Measurements from ENCODE around the gene TCF23.

Gene TCF23

DNA sequence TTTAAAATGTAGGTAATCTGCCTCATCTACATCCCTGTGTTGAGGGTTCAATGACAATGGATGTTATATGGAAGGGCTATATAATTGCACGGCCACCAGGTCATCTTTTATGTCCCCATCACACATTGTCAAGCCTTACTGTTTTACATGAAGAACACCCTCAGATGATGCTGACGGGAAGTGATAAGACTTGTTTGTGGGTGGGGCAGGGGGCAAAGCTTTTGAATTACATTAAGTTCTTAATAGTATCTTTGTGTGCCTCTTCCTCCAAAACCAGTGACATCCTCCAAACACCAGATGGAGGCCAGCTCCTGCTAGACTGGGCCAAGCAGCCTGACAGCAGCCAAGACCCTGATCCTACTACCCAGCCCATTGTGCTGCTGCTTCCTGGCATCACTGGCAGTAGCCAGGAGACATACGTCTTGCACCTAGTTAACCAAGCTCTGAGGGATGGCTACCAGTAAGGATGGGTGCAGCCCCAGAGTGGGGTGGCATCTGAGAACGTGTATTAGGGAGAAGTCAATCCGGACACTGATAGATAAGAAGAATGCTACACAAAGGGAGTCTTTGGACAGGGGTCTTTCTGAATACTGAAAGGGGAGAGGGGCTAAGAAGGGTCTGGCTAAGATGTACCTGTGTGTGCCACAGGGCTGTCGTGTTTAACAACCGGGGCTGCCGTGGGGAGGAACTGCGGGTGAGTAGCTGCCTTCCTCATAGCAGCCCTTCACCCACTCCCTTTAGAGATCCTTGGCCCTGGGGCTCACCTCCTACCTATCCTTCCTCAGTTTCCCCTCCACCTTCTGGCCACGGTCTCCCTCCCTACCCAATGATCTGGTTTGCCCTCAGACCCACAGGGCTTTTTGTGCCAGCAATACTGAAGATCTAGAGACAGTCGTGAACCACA is 19.9 kb upstream of the TCF23 start:
- in situ Hi-C loops (cut with HindIII; ENCODE audit: low sequenced_read_pairs) = no loop called here

DNA sequence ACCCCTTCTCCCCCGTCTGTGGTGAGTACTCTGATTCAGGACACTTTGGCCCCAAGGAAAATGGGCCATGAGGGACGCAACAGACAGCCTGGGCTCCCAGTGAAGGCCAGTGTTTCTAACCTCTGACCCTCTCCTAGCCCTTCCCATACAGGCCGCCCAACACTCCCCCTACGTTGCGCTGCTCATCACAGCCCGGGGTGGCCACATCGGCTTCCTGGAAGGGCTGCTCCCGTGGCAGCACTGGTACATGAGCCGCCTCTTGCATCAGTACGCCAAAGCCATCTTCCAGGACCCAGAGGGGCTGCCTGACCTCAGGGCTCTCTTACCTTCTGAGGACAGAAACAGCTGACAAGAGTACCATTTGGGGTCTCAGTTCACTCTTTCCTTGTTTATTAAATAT is 18.4 kb upstream of the TCF23 start:
- in situ Hi-C loops (cut with HindIII; ENCODE audit: low sequenced_read_pairs) = no loop called here

DNA sequence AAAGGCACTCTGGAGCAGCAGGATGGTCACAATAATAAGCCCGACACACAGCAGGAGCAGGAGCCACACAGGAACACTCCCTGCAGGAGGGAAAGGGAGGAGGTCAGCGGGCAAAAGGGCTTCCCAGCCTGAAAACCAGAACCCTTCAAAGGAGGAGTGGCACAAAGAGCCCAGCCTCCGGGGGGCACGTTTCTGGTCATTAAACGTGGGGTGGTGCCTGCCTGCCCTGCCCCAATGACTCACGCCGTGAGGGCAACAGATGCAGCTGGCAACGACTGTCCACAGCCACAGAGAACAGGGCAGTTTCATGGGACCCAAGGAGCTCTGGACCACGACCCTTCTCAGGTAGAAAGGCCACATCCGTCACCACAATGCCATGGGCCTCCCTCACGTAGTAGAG is 17.4 kb upstream of the TCF23 start:
- in situ Hi-C loops (cut with HindIII; ENCODE audit: low sequenced_read_pairs) = no loop called here

DNA sequence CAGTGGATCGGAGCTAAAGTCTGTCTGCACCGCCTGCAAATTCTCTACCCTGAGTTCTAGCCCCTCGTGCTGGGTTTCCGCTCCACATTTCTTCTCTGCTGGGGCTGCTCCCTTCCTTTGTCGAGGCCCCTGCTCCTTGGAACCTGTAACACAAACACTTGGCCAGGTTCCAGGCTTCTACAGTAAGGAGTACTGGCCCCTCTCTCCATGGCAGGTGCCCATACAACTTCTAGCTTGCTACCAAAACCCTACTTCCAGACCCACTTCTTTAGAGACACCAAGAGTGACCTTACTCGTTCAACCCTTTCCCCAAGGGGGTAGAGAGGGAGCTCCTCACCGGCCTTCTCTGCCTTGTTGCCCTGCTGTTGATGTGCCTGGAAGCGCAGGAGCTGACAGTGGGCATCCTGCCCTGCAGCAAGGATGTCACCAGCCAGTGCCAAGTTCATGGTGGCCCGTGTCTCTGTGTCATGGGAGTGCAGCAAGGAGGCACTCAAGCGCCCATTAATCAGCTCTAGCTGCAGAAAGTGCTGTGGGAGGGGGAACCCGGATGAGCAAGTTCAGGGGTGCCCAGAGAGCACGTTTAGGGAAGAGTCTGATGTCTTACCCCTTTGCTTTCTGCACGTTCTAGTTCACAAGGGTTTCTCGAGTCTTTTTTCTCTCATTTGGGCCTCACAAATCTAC is 15.5 kb upstream of the TCF23 start:
- in situ Hi-C loops (cut with HindIII; ENCODE audit: low sequenced_read_pairs) = no loop called here

DNA sequence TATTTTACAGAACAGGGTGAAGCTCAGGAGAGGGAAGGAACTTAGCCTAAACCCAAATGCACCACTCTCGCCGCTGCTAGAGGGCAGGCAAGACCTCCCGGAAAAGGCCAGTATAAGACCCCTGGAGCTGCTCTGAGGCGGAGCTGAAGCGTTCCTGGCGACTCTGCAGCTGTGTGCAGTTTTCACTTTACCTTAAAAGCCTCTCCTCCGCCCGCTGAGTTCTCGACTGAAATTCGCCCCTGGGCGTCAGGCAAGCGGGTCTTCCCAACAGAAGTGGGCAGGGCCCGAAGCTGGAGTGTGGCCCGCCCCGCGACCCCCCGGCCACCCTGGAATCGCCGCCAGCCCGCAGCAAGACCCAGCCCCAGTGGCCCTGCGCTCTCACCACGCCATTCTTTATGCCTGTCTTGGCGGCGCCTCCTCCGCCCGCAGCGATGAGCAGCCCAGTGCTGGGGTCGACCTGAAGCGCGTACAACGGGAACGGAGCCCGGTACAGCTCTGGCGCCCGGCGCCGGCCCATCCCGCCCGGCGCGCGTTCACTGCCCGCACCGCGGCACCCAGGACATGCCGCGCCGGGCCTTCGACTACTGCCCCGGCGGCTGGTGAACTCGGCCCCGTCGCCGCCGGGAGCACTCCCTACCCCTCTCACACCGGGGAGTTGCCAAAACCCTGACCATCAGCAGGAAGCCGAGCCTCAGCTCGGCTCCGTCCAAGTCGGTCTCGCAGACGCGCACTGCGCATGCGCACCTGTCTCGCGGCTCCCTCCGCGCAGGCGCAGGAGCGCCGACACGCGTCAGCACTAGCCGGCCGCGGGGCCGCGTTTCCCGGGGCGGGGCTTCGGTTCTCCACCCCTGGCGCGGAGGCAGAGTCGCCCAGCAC is 14.7 kb upstream of the TCF23 start, which contains the start of gene PREB:
PREB (minus strand) TSS at position 732 of the 876 bp plus-strand sequence; CDS start at position 517, 215 bp downstream.
- in situ Hi-C loops (cut with HindIII; ENCODE audit: low sequenced_read_pairs) = no loop called here

DNA sequence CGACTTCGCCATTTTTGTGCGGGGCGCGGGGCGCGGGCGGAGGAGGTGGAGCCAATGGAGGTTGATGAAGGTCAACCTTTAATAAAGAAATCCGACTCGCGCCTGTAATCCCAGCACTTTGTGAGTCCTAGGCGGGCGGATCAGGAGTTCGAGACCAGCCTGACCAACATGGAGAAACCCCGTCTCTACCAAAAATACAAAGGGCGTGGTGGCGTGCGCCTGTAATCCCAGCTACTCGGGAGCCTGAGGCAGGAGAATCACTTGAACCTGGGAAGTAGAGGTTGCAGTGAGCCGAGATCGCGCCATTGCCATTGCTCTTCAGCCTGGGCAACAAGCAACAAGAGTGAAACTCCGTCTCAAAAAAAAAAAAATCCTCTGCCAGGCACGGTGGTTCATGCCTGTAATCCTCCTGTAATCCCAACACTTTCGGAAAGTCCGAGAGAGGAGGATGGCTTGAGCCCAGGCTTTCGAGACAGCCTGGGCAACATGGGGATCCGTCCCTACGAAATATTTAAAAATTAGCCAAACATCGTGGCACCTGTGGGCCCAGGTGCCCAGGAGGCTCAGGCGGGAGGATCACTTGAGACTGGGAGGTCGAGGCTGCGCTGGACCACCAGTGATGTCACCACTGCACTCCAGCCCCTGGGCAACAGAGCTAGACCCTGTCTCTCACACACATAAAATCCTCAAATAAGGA is 13.9 kb upstream of the TCF23 start:
- in situ Hi-C loops (cut with HindIII; ENCODE audit: low sequenced_read_pairs) = no loop called here

DNA sequence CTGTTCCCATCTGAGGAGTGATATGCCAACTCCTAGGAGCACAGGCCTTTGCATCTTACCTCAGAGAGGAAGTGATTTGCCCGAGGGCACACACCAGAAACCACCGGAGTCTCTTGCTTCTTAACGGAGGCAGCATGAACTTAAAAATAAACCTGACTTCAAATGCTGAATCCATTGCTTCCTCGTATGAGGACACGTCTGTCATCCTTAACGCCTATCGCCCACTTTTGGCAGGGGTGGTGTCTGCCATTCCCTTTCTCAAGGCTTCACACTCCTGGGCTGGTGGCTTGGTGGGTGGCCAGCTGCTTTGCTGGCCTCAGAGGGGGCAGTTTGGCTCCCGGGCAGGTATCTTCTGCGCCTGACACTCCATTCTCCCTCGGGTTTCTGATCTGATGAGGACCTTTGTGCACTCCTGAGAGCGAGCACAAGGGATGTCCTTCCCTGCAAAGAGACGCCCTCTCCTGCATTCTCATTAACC is 13.3 kb upstream of the TCF23 start:
- in situ Hi-C loops (cut with HindIII; ENCODE audit: low sequenced_read_pairs) = no loop called here

DNA sequence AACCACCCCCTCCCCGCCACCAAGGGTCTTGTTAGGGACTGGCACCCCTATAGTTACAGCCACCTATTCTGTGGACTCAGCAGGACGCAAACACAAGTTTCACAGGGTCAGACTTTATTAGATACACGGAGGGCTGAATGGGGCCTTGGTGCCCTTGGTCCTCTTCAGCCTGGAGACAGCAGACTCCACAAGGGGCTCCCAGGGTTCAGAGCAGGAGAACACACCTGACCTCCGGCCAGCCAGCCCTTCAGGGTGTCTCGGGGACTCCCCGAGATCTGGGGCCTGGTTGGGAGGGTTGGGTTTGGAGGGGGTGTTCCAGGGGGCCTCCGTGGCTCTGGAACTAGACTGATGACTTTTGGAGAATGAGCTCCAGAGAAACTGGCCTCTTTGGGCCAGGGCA is 12.1 kb upstream of the TCF23 start:
- in situ Hi-C loops (cut with HindIII; ENCODE audit: low sequenced_read_pairs) = no loop called here

DNA sequence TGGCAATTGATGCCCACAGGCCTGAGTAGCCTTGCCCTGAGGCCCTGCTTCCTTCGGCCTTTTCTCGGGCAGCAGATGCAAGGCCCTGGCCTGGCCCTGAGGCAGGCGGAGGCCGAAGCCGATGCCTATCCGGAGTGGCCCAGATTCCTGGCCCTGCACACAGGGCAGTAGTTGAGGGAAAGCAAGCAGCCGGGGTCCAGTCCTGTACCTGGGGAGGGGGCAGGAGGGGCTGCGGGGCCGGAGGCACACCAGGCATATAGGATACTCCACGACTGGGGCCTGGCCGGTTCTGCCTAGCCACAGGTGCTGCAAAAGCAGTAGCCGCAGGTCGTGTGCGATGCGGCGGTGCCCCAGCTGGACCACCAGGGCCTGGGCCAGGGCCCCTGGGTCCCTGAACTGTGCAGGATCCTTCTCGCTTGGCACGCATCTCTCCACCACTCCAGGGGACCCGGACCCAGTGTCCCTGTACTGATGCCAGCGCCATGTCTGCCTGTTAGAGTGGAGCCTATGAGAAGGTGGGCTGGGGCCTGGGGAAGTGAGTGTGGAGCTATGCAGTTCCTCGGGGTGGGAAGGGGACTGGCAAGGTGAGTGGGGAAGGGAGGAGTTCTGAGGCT is 11.4 kb upstream of the TCF23 start:
- in situ Hi-C loops (cut with HindIII; ENCODE audit: low sequenced_read_pairs) = no loop called here

DNA sequence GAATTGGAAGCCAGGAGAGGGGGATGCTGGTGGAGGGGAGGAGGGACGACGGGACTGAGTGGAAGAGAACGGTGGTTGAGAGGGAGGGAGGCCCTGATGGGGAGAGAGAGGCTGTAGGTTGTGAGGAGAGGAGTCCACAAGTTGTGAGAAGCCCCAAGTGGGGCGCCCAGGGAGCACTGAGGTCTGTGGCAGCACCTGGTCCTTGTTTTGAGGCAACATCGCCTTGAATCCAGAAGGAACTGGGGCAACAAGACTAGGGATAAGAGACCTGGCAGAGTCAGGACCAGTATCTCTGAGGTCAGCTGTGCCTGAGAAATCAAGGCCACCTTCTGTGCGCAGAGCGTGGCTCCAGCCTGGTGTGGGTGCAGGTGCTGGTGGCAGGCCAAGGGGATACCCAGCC is 10.7 kb upstream of the TCF23 start:
- in situ Hi-C loops (cut with HindIII; ENCODE audit: low sequenced_read_pairs) = no loop called here

DNA sequence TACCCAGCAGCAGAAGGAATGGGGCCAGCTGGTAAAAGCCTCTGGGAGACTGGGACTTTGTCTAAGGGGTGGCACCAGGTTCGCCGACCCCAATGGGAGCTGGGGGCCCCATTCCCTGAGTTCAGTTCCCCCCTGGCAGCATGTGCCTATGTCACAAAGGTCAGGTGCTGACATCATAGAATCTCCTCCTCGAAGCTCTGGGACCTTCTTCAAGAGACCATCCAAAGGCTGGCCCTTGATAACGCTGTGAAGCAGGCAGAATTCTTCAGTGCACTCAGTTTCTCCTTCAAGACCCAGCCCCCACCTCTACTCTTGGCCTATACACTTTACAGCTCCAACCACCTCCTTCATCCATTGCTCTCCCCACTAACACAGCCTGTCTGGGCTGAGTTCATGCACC is 9.5 kb upstream of the TCF23 start, which contains the start of gene PRR30:
PRR30 (minus strand) TSS at position 101 of the 400 bp plus-strand sequence. CDS start 1,081 bp downstream, outside the sequence.
- in situ Hi-C loops (cut with HindIII; ENCODE audit: low sequenced_read_pairs) = no loop called here

DNA sequence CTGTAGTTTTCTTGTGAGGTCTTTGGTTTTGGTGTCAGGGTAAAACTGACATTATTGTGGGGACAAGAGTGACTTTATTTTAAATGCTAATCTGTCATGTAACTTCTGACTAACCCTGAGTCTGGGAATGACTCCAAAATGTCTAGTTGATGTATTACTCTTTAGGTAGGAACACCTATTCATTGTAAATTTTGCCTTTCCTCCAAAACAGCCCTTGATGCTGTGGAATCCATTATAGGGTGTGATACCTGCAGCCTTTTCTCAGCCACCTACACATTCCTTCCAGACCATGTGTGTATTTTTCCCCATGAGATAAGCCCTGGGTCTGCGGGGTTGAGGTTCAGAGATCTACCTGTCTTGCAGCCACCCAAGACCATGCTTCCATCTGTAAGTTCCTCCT is 5.5 kb upstream of the TCF23 start:
- in situ Hi-C loops (cut with HindIII; ENCODE audit: low sequenced_read_pairs) = no loop called here

DNA sequence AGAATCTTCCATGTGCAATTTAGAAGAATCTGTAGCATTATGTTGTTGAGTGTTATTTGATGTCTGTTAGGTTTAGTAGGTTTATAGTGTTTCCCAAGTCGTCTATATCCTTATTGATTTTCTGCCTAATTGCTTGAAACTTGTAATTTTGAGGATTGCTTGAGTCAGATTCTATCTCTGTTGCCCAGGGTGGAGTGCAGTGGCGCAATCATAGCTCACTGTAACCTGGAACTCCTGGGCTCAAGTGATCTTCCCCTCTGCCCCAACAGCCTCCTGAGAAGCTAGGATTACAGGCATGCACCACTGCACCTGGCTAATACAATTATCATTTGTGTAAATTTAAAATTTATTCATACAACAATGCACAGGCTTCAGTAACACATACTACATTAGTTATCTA is 3.1 kb upstream of the TCF23 start:
- in situ Hi-C loops (cut with HindIII; ENCODE audit: low sequenced_read_pairs) = no loop called here

DNA sequence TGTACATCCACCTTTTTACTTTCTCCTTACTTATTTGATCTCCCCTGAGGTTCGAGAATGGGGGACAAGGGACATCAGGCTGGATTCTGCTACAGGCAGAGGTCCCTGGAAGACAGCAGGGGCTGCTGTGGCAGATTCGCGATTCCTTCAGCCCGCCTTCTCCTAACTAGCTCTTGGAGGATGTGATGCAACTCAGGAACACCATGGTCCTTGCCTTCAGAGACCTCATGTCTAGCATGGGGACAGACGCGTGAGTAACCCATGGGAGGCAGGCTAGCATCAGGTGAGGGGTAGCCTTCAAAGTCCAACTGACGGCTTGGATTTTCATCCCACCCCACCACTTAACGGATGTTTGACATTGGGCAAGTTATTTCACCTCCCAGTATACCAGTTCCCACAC is 869 bp upstream of the TCF23 start:
- in situ Hi-C loops (cut with HindIII; ENCODE audit: low sequenced_read_pairs) = no loop called here

DNA sequence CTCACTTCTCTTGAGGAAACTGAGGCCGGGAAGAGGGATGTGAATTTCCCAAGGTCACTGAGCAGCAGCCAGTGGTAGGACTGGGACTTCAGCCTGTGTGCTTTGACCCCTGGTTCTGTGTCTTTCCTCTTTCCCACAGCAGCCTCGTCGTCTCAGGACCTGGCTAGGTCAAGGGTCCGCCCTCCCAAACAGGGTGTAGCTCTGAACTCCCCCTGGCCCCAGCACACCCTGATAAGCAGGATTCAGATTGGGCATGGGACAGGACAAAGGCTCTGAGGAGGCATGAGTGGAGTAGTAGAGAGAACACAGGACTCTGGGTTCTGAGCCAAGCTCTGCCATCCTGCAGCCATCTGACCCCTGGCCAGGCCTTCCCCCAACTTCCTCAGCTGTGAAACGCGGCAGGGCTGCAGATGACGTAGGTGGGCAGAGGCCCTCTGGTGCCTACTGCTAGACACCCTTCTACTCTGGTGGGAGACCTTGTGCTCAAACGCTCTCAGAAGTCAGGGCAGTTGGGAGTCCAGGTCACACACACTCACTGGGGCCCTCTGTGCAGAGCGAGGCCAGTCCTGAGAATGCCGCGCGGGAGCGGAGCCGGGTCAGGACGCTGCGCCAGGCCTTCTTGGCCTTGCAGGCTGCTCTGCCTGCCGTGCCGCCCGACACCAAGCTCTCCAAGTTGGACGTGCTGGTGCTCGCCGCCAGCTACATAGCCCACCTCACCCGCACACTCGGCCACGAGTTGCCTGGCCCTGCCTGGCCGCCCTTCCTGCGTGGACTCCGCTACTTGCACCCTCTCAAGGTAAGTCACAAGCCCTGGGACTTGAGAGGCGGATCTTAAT is 984 bp downstream of the TCF23 start:
- in situ Hi-C loops (cut with HindIII; ENCODE audit: low sequenced_read_pairs) = no loop called here

DNA sequence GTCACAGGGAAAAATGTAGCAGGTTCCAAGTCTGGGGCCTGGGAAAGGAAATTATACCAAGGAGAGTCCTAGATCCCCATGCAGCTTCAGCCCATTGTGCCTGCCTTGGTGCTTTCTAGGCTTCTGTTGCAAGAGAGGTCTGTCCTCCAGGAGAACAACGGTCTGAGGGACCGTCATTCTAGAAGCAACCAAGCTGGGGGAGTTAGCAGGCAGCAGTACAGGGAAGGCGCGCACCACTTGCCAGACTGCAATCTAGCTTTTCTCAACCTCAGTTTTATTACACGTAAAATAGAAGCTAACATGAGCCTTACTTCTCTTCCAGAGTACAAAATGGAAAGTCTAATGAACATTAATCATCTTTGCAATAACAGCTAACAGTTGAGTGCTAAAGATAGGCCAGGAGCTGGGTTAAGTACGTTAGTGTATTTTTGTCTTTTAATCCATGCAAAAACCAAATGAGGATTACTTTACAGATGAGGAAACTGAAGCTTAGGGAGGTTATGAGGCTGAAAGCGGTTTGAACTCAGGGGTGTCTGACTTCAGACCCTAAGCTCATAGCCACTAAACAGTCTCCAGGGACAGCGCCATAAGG is 1.9 kb downstream of the TCF23 start:
- in situ Hi-C loops (cut with HindIII; ENCODE audit: low sequenced_read_pairs) = no loop called here

DNA sequence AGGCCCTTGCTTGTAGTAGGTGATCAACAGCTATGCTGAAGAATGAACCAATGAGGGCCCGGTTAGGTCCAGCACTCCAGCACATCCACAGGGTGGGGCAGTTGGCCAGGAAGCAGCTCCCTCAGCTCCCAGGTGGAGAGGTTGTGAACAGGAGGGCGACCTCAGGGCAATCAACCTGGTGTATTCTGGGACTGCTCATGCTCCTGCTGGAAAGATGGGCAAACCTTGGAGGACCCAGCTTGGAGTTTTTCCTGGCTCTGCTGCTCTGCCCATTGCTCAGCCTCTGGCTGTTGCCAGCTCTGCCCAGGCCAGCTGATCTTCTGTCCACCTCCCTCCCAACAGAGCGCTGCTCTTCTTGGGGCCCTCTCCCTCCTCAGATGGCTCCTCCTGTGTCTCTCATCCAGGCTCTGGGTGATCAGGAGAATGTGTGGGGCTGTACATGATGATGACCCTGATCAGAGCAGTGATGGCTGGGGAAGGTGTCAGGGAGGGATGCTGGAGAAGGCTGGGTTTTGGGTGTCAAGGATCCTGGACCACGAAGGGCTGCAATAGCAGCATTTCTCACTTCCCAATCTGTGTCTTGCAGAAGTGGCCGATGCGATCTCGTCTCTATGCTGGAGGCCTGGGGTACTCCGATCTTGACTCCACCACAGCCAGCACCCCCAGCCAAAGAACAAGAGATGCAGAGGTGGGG is 3.4 kb downstream of the TCF23 start:
- in situ Hi-C loops (cut with HindIII; ENCODE audit: low sequenced_read_pairs) = no loop called here

DNA sequence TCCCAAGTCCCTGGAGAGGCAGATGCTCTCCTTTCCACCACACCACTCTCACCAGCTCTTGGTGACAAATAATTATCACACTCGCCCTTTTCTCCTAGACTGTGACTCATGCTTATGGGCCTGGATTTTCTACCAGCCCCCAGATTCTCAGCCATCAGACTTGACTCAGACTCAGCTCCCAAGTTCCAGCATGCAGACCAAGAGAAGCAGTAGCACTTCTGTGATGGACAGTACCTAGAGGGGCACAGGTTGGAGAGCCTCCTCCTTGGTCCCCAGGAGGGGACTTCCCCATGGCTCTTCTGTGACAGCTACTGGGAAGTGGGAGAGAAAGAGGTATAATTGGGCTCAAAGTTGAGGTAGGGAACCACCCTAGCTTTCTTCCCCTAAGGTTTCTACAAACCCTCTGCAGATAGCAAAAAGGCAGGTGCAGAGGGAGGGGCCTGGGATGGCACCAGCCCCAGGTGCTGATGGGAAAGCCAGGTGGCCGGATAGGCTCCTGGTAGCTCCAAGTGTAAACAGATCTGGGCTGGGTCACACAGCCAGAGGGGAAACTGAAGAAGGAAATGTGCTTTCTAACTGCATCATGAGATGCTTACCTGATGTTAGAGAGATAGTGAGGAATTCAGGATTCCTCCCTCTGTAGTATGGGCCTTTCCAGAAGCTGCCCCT is 4.1 kb downstream of the TCF23 start:
- in situ Hi-C loops (cut with HindIII; ENCODE audit: low sequenced_read_pairs) = no loop called here
